ENCODE results near the gene EZH1.

EZH1 gene

DNA sequence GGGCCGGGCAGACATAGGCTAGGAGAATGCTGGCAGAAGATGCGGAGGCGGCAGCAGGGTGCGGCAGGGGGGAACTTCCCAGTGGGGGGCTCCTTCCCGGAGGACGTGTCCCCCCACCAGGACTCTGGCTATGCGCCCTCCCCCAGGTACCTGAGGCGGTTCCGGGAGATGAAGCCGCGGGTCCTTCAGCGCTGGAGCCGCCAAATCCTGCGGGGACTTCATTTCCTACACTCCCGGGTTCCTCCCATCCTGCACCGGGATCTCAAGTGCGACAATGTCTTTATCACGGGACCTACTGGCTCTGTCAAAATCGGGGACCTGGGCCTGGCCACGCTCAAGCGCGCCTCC lies 38.9 kb upstream of the EZH1 start:
- Histone ChIP-seq H3K27ac (ENCODE audit: insufficient read depth in 1 of 2, low read depth in 1 of 2, low read length in 2 of 2, poor library complexity in 1 of 2, severe bottlenecking in 2 of 2) (no peak overlapping the region), H3K9me3 (ENCODE audit: control extremely low read depth in 1 of 5, control insufficient read depth in 4 of 5, insufficient read depth in 2 of 5, low read depth in 1 of 5, low read length in 4 of 5) (no peaks in the 10 kb centered on the region), H3K4me3 (ENCODE audit: control insufficient read depth in 1 of 7, extremely low read depth in 1 of 7, insufficient read depth in 4 of 7, low read depth in 2 of 7, low read length in 6 of 7) (no peak overlapping the region), H3K36me3 (ENCODE audit: control insufficient read depth in 4 of 4, insufficient read depth in 4 of 4, low read length in 3 of 4) (peaks cover 2 to 10% (median 9%) of the 10 kb centered on the region in 4 experiments), H3K27me3 (replicated peaks in 2 of 5; ENCODE audit: control insufficient read depth in 4 of 5, insufficient read depth in 5 of 5, low read length in 4 of 5) (peaks cover 6 to 92% (median 42%) of the 10 kb centered on the region in 5 experiments), H3K4me1 (ENCODE audit: control extremely low read depth in 1 of 4, control insufficient read depth in 4 of 4, insufficient read depth in 4 of 4, low read length in 3 of 4) (peaks cover 0 to 37% (median 25%) of the 10 kb centered on the region in 4 experiments)
- ChIA-PET CTCF (no interaction called here), POLR2A (interaction anchor here (0.6 kb wide), 1 partner anchor 1178 kb away, joined by 4 read pairs; no protein-coding TSS in a partner anchor)
- WGBS (ENCODE audit: insufficient coverage): 12% methylated on average over 18 of the region's 22 CpGs
- no peak for DNase-seq

DNA sequence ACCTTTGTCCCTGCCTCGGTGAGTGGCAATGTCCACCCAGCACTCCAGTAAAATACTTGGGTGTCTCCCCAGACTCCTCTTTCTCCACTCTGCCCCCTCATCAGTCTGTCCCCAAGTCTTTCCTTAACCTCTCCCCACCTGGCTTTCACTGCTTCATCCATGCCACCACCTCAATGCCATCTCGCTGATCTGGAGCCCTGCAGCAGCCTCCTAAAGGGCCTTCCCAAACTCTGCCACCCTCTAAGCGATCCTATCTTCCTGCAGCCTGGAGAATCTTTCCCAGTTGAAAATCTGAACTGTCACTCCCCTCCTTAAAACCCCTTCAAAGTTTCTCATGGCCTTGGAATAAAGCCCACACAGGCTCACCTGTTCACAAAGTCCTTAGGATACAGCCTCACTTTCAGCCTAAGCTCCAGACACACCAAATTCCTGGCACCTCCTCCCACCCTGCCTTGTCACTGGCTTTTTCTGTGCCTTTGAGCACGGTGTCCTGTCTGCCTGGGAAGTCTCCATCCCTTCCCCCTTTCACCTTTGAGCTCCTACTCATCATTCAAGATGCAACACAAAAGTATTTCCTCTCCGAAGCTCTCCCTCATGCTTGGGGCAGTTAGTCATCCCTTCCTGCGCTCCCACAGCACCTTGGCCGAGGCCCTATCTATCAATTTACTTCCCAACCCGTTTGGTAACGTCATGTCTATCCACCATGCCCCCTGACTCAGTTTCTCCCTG lies 38.4 kb upstream of the EZH1 start:
- Histone ChIP-seq H3K27ac (ENCODE audit: insufficient read depth in 1 of 2, low read depth in 1 of 2, low read length in 2 of 2, poor library complexity in 1 of 2, severe bottlenecking in 2 of 2) (no peak overlapping the region), H3K4me1 (ENCODE audit: control extremely low read depth in 1 of 4, control insufficient read depth in 4 of 4, insufficient read depth in 4 of 4, low read length in 3 of 4) (peaks cover 0 to 37% (median 25%) of the 10 kb centered on the region in 4 experiments), H3K36me3 (ENCODE audit: control insufficient read depth in 4 of 4, insufficient read depth in 4 of 4, low read length in 3 of 4) (peaks cover 2 to 16% (median 12%) of the 10 kb centered on the region in 4 experiments), H3K4me3 (ENCODE audit: control insufficient read depth in 1 of 7, extremely low read depth in 1 of 7, insufficient read depth in 4 of 7, low read depth in 2 of 7, low read length in 6 of 7) (no peak overlapping the region), H3K9me3 (ENCODE audit: control extremely low read depth in 1 of 5, control insufficient read depth in 4 of 5, insufficient read depth in 2 of 5, low read depth in 1 of 5, low read length in 4 of 5) (no peaks in the 10 kb centered on the region), H3K27me3 (replicated peaks in 2 of 5; ENCODE audit: control insufficient read depth in 4 of 5, insufficient read depth in 5 of 5, low read length in 4 of 5) (peaks cover 6 to 90% (median 41%) of the 10 kb centered on the region in 5 experiments)
- CTCF ChIA-PET: interaction anchor here (1.3 kb wide), 2 partner anchors 20 to 49 kb away, joined by 3 to 6 read pairs; no protein-coding TSS in a partner anchor
- no peak for DNase-seq
- WGBS (ENCODE audit: insufficient coverage): 21% methylated on average over 9 of the region's 9 CpGs
- POLR2A ChIA-PET: interaction anchor here (0.6 kb wide), 1 partner anchor 1178 kb away, joined by 4 read pairs; no protein-coding TSS in a partner anchor

DNA sequence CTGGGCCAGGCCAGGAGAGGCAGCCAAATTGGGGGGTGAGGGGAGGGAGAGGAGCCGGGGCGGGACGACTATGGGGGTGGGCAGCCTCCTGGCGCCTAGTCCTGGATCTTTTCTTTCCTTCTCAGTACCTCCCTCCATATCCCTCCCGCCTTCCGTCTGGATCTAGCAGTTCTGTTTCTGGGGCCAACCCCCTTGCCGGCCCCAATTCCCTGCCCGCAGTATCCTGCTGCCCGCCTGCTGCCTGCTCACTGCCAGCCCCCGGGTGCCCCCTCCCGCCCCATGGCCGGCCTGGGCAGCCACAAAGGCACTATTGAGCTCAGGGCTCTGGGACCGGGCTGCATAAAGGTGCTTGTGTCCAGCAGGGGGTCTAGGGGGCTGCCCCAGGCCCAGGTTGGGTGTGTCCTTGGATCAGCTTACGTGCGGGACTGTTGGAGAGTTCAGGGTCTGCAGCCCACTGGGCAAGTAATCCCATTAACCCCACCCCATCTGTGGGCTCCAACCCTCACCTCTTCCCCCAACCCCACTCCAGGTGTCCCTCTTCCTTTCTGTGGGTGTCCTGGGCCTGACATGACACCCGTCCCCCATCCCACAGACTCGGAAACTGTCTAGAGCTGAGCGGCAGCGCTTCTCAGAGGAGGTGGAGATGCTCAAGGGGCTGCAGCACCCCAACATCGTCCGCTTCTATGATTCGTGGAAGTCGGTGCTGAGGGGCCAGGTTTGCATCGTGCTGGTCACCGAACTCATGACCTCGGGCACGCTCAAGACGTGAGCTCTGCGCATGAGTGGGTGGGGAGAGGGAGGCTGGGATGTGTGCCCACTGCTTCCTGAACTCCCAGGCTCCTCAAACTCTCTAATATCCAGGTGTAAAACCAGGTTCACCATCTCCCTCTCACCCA lies 37.6 kb upstream of the EZH1 start:
- Histone ChIP-seq H3K4me3 (ENCODE audit: control insufficient read depth in 1 of 7, extremely low read depth in 1 of 7, insufficient read depth in 4 of 7, low read depth in 2 of 7, low read length in 6 of 7) (no peak overlapping the region), H3K9me3 (ENCODE audit: control extremely low read depth in 1 of 5, control insufficient read depth in 4 of 5, insufficient read depth in 2 of 5, low read depth in 1 of 5, low read length in 4 of 5) (no peaks in the 10 kb centered on the region), H3K4me1 (ENCODE audit: control extremely low read depth in 1 of 4, control insufficient read depth in 4 of 4, insufficient read depth in 4 of 4, low read length in 3 of 4) (peaks cover 0 to 37% (median 25%) of the 10 kb centered on the region in 4 experiments), H3K27me3 (replicated peaks in 2 of 5; ENCODE audit: control insufficient read depth in 4 of 5, insufficient read depth in 5 of 5, low read length in 4 of 5) (peaks cover 6 to 82% (median 38%) of the 10 kb centered on the region in 5 experiments), H3K27ac (ENCODE audit: insufficient read depth in 1 of 2, low read depth in 1 of 2, low read length in 2 of 2, poor library complexity in 1 of 2, severe bottlenecking in 2 of 2) (no peak overlapping the region), H3K36me3 (ENCODE audit: control insufficient read depth in 4 of 4, insufficient read depth in 4 of 4, low read length in 3 of 4) (peaks cover 2 to 23% (median 16%) of the 10 kb centered on the region in 4 experiments)
- POLR2A ChIA-PET: no interaction called here
- CTCF ChIA-PET: interaction anchor here (1.3 kb wide), 2 partner anchors 19 to 48 kb away, joined by 3 to 6 read pairs; no protein-coding TSS in a partner anchor
- 23% methylated on average over 20 of the region's 29 CpGs for WGBS (ENCODE audit: insufficient coverage)
- no peak for DNase-seq

DNA sequence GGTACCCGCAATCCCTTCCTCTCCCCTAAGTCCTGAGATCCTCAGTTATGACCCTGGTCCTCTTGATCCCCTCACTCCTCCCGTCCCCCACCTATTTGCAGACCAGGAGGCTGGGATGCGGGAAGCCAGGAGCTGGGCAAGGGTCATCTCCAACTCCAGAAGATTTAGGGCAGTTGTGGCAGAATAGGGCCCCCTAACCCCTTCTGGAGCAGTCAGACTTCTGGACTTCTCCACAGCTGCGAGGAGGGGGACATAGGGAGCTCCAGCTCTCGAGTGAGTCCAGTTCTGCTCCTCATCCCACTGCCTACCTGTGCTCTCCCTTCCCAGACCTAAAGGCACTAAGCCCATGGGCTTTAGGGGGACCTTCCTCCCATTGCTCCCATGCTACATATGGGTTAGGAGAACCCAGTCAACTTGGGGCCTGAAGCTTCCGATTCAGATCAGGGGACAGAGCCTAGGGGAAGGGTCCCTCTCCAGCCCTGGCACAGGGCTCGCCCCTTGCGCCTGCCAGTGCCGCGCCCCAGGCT lies 36.9 kb upstream of the EZH1 start:
- CTCF ChIA-PET: interaction anchor here (1.3 kb wide), 2 partner anchors 18 to 48 kb away, joined by 3 to 6 read pairs; no protein-coding TSS in a partner anchor
- no peaks in the 10 kb centered on the region for H3K9me3 ChIP-seq (ENCODE audit: control extremely low read depth in 1 of 5, control insufficient read depth in 4 of 5, insufficient read depth in 2 of 5, low read depth in 1 of 5, low read length in 4 of 5)
- peak overlapping the region in 1 of 2 experiments; percentile 54 for H3K27ac ChIP-seq (ENCODE audit: insufficient read depth in 1 of 2, low read depth in 1 of 2, low read length in 2 of 2, poor library complexity in 1 of 2, severe bottlenecking in 2 of 2)
- DNase-seq: no peak
- POLR2A ChIA-PET: no interaction called here
- H3K4me1 ChIP-seq (ENCODE audit: control extremely low read depth in 1 of 4, control insufficient read depth in 4 of 4, insufficient read depth in 4 of 4, low read length in 3 of 4): peaks cover 0 to 37% (median 25%) of the 10 kb centered on the region in 4 experiments
- H3K36me3 ChIP-seq (ENCODE audit: control insufficient read depth in 4 of 4, insufficient read depth in 4 of 4, low read length in 3 of 4): peaks cover 2 to 24% (median 16%) of the 10 kb centered on the region in 4 experiments
- no peak overlapping the region for H3K4me3 ChIP-seq (ENCODE audit: control insufficient read depth in 1 of 7, extremely low read depth in 1 of 7, insufficient read depth in 4 of 7, low read depth in 2 of 7, low read length in 6 of 7)
- WGBS (ENCODE audit: insufficient coverage): 41% methylated on average over 5 of the region's 10 CpGs
- H3K27me3 ChIP-seq (replicated peaks in 2 of 5; ENCODE audit: control insufficient read depth in 4 of 5, insufficient read depth in 5 of 5, low read length in 4 of 5): peaks cover 6 to 75% (median 38%) of the 10 kb centered on the region in 5 experiments

DNA sequence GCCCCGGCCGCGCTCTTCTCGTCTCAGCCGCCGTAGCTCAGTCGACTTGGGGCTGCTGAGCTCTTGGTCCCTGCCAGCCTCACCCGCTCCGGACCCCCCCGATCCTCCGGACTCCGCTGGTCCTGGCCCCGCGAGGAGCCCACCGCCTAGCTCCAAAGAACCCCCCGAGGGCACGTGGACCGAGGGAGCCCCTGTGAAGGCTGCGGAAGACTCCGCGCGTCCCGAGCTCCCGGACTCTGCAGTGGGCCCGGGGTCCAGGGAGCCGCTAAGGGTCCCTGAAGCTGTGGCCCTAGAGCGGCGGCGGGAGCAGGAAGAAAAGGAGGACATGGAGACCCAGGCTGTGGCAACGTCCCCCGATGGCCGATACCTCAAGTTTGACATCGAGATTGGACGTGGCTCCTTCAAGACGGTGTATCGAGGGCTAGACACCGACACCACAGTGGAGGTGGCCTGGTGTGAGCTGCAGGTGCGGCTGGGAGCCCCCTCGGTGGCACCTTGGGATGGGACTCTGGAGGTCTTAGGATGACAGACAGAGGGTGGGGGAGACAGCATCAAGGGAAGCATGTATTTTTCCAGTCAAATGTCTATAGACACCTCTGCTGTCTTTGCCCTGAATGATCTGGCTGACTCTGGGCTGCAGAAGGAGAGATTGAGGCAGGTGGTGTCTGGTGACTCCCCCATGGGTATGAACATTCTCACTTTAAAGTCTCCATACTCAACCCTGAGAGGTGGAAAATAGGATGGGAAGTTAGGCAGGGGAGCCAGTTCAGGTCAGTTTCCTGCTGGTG lies 36.2 kb upstream of the EZH1 start:
- H3K27ac ChIP-seq (ENCODE audit: insufficient read depth in 1 of 2, low read depth in 1 of 2, low read length in 2 of 2, poor library complexity in 1 of 2, severe bottlenecking in 2 of 2): peak overlapping the region in 1 of 2 experiments; percentile 54

More for the DNA sequence above, 36.2 kb upstream of the EZH1 start:
- WGBS (ENCODE audit: insufficient coverage): 7% methylated on average over 36 of the region's 39 CpGs
- H3K27me3 ChIP-seq (replicated peaks in 2 of 5; ENCODE audit: control insufficient read depth in 4 of 5, insufficient read depth in 5 of 5, low read length in 4 of 5): peaks cover 6 to 68% (median 37%) of the 10 kb centered on the region in 5 experiments
- ChIA-PET POLR2A (interaction anchor here (1.1 kb wide), 1 partner anchor 18 kb away, joined by 3 read pairs; no protein-coding TSS in a partner anchor), CTCF (interaction anchor here (1.0 kb wide), 1 partner anchor 11 kb away, joined by 3 read pairs; no protein-coding TSS in a partner anchor)
- H3K9me3 ChIP-seq (ENCODE audit: control extremely low read depth in 1 of 5, control insufficient read depth in 4 of 5, insufficient read depth in 2 of 5, low read depth in 1 of 5, low read length in 4 of 5): no peaks in the 10 kb centered on the region
- H3K4me1 ChIP-seq (ENCODE audit: control extremely low read depth in 1 of 4, control insufficient read depth in 4 of 4, insufficient read depth in 4 of 4, low read length in 3 of 4): peaks cover 0 to 37% (median 25%) of the 10 kb centered on the region in 4 experiments
- H3K4me3 ChIP-seq (ENCODE audit: control insufficient read depth in 1 of 7, extremely low read depth in 1 of 7, insufficient read depth in 4 of 7, low read depth in 2 of 7, low read length in 6 of 7): peak overlapping the region in 3 of 7 experiments; percentile 54 to 63 (median 63)
- H3K36me3 ChIP-seq (ENCODE audit: control insufficient read depth in 4 of 4, insufficient read depth in 4 of 4, low read length in 3 of 4): peaks cover 2 to 29% (median 20%) of the 10 kb centered on the region in 4 experiments
- DNase-seq: no peak
